GM19463 (cell line): ENCODE results near the gene PRM2.

Experiments
- ATAC-seq: cut with Tn5 transposase; IDR thresholded peaks from one replicate; pipeline ENCODE4 v1.9.1; 2021; ENCODE audit warnings: mild to moderate bottlenecking, moderate library complexity; ENCODE audit not compliant: unreplicated experiment

PRM2 gene, protein sequence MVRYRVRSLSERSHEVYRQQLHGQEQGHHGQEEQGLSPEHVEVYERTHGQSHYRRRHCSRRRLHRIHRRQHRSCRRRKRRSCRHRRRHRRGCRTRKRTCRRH

DNA sequence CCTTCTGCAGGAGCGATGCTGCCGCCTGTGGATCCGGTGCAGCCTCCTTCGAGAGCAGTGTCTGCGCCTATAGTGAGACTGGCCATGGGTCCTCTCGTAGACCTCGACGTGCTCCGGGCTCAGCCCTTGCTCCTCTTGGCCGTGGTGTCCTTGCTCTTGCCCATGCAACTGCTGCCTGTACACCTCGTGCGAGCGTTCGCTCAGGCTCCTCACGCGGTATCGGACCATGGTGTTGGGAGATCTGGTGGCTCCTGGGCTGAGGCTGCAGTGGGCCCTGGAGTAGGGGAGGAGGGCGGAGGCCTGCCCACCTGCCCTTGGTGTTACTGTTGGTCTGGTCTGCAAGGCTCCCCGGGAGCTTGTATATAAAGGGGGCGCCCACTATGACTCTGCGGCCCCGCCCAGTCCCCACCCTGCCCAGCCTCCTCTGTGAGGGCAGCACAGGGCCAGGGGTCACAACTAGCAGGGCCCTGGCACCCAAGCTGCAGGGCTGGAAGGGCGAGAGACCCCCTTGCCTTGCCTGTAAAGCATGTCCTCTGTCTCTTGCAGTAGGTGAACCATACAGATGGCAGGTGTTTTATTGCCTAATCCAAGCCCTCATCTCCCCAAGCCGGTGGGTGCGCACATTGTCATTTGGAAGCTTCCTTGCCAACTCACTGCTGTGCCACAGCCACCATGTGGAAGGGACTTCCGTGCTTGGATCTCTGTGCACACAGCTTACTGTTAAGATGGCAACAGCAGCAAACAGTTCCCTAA lies at the start of gene PRM2:
Gene PRM2, minus strand, starts transcription at position 338 of the 753 bp plus-strand sequence. Its CDS starts 110 bp downstream, at position 228.
- ATAC-seq: no peak

DNA sequence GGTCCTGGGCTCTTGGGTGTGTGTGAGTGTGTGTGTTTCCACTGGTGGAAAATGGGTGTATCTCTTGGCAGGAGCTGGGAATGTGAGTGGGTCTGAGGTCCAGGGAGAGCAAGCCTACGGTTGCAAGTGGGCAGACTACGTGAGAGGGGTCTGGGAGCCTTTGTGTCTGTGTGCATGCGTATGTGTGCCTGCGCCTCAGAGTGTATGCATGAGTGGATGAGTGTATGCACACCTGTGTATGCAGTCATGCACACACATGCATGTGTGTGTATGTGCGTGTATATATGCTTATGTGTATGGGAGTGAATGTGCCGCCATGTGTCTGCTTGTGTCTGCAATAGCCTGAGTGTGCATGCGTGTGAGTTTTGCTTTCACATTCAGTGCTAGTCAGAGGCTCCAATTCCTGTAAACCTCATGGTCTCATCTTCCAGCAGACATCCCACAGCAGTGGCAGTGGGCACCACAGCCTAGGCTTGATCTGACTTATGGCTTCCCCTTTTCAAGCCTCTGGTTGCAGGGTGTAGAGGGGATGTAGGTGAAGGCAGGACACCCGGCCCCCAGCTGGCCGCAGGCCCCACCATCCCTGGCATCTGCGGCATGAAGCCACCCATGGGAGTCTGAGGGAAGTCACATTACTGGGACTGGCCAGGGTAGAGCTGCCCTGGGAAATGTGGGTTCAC lies 49.3 kb upstream of the PRM2 start:
- no peak for ATAC-seq

DNA sequence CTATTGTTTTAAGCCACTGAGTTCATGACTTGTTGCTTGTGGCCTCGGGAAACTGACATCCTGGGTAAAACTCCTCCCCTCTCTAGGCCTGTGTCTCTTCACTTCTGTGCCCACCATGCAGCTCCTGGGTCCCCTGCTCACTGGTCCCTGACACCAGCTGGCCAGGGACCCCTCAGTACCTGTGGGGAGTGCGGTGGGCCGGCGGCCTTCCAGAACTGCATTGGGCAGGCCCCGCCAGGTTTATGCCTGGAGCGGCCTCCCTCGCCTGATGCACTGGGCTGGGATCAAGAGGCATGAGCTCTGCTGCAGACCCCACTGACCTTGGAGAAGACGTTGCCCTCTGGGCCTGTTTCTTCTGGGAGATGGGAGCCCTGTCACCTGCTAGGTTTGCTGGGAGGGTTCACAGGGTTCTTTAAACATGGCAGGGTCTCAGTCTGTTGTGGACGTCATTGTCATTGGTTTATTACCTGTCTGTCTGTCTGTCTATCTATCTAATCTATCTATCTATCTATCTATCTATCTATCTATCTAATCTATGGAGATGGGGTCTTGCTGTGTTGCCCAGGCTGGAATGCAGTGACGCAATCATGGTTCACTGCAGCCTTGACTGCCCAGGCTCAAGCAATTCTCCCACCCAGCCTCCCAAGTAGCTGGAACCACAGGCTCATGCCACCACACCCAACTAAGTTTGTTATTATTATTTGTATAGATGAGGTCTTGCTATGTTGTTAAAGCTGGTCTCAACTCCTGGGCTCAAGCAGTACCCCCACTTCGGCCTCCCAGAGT lies 47.5 kb upstream of the PRM2 start:
- ATAC-seq: no peak

DNA sequence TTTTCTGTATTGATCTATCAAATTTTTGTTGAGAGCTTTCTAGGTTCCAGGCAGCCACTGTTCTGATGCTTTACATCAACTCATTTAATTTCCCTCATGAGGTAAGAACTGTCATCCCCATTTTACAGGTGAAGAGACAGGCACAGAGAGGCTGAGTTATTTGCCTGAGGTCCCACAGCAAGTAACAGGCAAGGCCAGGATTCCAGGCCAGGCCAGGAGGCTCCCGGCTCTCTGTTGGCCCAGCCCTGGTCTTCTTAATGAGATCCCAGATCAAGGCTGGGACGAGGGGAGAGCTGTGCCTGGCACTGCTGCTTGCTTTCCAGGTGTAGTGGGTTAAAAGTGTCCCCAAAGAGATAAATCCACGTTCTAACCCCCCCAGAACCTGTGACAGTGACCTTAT lies 46.5 kb upstream of the PRM2 start:
- ATAC-seq: no peak

DNA sequence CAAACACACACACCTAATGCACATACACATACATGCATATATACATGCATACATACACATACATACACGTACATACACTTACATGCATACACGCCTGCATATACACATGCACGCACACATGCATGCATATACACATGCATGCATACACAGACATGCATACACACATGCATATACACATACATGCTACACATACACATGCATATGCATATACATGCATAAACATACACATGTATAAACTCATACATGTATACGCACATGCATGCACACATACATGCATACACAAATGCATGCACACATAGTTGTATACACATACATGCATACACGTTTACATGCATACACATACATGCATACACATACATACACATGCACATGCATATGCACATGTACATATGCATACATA lies 45.4 kb upstream of the PRM2 start:
- no peak for ATAC-seq

DNA sequence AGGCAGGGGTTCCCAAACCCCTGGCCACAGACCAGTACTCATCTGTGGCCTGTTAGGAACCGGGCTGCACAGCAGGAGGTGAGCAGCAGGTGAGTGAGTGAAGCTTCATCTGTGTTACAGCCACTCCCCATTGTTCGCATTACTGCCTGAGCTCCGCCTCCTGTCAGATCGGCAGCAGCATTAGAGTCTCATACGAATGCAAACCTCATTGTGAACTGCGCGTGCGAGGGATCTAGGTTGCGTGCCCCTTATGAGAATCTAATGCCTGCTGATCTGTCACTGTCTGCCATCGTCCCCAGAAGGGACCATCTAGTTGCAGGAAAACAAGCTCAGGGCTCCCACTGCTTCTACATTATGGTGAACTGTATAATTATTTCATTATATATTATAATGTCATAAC lies 43.9 kb upstream of the PRM2 start:
- ATAC-seq: no peak

DNA sequence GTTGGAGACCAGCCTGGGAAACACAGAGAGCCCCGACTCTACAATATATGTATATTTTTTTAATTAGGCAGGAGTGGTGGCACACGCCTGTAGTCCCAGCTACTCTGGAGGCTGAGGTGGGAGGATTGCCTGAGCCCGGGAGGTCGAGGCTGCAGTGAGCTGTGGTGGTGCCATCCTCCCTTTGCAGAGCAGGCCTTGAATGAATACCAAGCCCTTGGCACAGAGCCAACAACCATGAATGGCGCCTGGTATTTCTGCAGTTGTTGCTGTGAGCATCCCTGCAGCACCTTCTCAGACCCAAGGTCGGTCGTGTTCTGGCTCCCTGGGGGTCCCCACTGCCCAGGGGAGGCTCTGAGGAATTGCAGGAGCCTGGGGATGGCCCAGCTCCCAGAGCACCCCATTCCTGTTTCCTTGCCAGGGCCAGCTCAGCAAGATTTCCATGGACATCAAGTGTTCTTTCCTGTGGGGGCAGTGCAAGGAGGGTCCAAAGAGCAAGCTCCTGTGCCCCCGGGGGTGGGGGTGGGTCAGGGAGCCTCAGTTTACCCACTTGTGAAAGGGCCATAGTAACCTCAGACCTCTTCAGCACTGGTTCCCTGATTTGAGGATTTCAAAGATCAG lies 43.4 kb upstream of the PRM2 start:
- ATAC-seq: no peak

DNA sequence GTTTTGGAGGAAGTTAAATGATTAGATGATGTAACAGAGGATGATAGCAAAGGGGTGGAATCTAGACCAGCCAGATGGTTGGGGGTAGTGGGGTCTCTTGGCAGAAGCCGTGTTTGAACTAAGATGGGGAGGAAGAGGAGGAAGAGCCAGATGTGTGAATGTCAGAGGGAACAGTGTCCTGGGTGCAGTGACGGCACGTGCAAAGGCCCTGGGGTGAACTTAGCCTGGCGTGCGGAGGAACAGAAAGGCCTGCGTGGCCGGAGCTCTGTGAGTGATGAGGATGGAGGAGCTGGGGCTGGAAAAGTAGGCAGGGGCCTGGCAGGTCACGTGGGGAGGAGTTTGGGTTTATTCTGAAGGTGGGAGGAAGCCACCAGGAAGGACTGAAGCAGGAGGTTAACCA lies 42.5 kb upstream of the PRM2 start:
- no peak for ATAC-seq

DNA sequence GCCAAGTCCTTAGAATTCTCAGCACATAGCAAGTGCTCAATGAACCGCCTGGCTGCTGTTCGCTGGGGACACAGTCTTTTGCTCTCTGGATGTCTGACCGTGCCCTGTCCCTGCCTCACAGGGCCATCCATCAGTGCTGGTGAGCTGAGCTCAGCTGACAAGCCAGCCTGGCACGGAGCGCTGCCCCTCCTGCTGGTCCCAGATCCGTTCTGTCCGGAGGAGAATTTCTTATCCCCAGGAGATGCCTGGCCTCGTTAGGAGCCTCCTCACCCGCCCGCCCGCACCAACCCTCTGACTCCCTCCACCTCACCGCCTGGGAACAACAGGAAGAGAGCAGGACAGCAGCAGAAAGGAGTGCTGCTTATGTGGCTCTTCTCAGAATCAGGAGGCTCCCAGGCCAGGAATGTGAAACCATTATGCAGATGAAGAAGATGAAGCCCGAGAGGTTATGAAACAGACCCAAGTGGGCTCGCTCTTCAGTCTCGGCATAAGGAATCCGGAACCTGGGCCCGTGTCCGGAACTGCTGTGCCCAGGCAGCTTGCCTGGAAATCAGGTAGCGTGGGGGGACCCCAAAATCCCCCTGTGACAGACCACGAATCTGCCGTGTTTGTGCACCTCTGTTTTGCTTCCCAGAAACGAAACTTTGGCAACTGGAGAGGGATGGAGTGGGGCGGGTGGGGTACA lies 40.2 kb upstream of the PRM2 start:
- no peak for ATAC-seq

DNA sequence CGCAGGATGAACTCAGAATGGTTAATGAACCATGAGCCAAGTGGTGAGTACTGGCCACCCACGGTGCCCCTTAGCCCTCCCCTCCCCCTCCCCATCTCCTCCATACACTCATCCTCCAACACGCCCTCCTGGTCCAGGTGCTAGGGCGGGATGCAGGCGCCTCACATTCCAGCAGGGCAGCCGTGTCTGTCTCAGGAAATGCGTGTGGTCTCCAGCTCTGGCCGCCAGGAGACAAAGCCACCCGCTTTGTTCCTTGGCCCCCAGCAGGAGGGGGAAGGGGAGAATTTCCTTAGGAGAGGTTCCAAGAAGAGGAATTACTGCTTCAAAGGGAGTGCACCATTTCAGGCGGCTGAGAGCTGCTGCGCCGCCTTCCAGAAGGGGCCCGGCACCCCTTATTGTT lies 39.2 kb upstream of the PRM2 start:
- no peak for ATAC-seq

DNA sequence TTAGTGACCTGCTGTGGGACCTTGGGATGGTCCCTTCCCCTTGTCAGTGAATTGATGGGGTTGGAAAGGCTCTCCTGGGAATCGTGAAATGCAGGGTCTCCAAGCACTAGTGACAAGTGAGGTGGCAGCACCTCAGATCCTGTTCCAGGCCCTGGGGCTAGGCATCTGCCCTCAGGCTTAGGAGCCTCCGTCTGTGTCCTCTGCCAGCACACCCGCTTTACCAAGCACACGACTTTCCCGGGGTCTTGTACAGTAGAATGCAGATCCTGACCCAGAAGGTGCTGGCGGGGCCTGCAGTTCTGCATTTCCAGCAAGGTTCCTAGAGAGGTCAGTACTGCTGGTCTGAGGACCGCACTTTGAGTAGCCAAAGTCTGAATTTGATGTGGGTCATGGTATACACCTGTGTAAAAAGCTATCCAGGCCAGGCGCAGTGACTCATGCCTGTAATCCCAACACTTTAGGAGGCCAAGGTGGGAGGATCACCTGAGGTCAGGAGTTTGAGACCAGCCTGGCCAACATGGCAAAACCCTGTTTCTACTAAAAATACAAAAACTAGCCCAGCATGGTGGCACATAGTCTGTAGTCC lies 38.1 kb upstream of the PRM2 start:
- ATAC-seq: no peak

DNA sequence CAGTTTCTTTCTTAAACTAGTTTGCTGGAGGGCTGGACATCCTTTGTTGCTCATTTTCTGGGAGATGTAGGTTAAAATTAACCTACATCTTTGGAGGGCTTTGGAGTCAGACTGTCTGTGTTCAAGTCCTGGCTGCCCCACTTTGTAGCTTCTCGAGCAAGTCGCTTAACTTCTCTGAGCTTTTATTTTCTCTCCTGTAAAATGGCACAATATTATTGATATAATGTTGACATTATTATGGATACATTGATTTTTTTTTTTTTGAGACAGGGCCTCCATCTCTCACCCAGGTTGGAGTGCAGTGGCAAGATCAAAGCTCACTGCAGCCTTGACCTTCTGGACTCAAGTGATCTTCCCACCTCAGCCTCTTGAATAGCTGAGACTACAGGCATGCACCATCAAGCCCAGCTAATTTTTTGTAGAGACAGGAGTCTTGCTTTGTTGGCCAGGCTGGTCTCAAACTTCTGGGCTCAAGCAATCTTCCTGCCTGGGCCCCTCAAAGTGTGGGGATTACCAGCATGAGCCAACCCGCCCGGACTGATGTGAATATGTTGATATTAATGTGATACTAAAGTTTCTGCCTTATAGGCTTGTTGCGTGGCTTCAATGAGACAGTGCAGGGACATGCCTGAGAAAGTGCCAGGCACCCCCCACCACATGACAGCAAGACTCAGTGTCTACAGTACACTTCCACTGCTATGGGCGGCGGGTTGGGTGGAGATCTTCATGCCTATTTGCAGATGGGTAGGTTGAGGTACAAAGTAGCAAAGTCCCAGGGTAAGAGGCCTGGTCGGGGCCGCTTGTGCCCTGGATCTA lies 37.4 kb upstream of the PRM2 start:
- ATAC-seq: no peak

DNA sequence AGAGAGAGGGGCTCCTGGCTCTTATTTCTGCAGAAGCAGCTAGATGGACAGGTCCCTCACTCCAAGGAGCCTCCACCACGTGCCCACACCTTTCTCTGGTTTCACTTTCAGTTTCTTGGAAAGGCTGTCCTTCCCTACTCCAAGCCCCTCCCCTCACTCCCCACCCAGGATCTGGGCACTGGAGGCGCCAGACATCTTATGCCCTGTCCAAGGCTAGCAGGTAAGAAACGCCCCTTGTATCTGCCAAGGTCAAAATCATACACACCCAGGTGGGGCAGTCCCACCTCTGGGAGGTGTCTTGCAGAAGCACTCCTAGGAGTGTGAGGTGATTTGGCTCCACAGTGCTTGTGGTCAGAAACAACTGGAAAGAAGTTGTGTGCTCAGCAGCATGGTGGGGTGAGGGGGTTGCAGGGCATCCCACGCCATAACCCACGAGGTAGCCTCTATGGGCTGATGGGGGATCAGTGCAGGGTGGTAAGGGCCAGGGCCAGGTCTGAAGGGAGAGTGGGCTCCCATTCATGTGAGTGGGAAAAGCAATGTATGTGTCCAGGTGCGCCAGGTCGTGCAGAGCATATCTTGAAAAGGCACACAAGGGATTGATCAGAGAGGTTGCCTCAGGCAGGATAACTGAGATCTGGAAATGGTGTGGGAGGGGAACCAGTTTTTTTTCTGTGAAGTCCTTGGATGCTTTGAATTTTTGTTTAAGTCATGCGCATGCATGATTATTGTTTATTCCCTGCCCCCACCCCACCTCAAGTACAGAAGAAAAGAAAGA lies 36.6 kb upstream of the PRM2 start:
- no peak for ATAC-seq

DNA sequence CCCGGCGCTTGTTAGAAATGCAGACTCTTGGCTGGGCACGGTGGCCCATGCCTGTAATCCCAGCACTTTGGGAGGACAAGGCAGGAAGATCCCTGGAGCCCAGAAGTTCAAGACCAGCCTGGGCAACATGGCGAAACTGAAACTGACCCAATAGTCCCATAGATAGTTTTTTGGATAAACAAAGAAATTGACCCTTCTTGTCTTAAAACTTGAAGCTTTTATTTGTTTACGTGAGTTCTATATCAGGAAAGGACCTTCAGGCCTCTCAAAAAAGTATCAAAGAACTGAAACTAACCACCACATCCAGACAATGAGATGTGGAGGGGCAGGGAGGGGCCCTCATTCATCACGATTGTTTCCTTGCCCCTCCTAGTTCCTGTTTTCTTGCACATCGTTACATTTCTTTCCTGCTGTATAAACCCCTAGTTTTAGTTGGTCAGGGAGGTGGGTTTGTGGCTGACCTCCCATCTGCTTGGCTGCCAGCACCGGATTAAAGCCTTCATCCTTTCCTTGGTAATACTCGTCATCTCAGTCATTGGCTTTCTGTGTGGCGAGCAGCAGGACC lies 34.8 kb upstream of the PRM2 start:
- ATAC-seq: peak; percentile 32

DNA sequence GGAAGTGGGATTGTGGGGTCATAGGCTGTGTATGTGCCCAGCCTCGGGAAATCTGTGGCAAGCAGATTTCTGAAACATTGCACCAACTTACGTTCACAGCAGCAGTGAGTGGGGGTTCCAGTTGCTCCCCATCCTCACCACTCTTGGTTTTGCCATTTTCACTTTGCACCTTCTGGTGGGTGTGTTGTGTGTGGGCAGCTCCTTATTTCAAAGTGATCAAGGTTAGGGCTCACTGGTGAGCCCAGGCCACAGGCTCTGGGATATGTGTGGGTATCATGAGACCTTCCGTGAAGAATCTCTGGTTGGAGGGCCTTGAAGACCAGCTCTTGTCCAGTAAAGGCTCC lies 34.3 kb upstream of the PRM2 start:
- ATAC-seq: no peak

DNA sequence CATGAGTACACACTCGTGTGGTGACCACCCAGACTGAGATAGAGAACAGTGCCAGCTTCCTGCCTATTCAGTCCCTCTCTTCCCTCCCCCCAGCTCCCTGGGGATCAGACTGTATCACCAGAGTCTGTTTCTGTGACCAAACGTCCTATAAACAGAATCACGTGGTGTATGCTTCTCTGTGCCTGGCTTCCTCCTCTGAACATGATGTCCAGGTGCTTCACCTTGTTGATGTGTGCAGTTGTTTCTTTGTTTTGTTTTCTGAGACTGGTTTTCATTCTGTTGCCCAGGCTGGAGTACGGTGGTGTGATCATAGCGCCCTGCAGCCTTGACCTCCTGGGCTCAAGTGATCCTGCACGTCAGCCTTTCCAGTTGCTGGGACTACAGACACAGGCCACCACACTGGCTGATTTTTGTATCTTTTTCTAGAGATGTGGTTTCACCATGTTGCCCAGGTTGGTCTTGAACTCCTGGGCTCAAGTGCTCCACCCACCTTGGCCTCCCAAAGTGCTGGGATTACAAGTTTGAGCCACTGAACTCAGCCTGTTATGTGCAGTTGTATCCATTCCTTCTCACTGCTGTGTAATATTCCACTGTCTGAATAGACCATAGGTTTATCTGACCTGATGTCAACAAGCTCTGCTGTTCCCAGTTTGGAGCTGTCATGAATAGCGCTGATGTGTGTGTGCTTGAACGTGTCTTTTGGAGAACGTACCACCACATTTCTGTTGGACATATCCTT lies 33.8 kb upstream of the PRM2 start:
- ATAC-seq: peak; percentile 31

DNA sequence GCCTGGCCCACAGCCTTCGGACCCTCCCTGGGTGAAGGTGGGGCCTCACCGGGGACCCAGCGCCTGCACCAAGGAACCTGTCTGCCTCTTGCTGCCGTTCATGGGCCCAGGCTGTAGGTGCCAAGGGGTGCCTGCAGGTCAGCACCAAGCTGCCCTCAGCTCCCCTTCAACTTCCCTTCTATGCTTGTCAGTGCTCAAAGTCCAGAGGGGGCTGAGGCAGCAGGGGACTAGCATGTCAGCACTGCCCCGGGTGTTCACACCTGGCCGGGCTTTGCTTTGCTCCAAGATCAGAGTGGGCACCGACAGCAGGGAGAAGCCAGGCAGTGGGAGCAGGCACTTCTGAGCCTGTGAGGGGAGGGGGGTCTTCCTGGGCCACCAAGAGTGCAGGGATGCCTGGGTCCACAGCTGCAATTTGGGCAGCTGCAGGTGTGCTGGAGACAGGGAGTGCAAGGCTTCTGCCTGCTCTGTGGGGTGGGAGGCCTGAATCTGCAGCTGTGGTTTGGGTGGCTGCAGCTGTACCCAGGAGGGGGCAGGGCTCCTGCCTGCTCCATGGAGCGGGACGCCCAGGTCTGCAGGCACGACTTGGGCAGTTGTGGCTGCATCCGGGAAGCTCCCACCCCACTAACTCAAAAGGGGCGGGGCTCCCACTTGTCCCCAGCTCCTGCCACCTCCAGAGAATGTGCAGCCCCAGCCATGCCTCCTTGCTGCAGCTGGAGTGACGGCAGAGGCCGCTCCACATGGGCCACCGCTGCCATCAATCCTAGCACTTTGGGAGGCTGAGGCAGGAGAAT lies 32.4 kb upstream of the PRM2 start:
- no peak for ATAC-seq
